GM21367 (cell line): ENCODE data around the gene ADGRF4.
A peak's percentile ranks its signal among the peaks of the same experiment; 100 is the strongest.

Experiments used
- ATAC-seq: cut with Tn5 transposase; IDR thresholded peaks from one replicate; pipeline ENCODE4 v1.9.1; 2021; ENCODE audit not compliant: unreplicated experiment

ADGRF4 gene

DNA sequence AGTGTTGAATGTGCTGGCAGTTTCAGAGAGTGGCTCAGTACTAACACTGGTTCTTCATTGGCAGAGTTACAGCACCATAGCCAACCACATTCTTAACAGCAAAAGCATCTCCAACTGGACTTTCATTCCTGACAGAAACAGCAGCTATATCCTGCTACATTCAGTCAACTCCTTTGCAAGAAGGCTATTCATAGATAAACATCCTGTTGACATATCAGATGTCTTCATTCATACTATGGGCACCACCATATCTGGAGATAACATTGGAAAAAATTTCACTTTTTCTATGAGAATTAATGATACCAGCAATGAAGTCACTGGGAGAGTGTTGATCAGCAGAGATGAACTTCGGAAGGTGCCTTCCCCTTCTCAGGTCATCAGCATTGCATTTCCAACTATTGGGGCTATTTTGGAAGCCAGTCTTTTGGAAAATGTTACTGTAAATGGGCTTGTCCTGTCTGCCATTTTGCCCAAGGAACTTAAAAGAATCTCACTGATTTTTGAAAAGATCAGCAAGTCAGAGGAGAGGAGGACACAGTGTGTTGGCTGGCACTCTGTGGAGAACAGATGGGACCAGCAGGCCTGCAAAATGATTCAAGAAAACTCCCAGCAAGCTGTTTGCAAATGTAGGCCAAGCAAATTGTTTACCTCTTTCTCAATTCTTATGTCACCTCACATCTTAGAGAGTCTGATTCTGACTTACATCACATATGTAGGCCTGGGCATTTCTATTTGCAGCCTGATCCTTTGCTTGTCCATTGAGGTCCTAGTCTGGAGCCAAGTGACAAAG is 17.0 kb upstream of the ADGRF4 start:
- no peak for ATAC-seq

DNA sequence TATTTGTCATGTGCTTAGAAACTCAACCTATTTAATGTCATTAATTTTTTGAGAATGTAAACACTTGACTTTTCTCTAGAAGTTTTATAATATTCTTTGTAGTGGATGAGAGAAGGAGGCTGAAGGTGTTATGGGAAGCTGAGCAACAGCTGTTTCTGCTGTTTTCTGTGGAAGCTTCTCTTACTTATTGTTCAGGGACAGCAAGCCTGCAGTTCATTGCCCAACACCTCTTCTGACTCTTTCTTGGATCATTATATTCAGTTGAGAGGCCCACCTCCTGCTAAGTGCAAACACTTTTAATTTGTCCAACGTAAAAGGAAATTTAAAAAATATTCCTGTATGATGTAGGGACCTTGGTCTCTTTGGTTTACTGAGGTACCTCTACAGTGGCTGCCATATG is 12.0 kb upstream of the ADGRF4 start:
- ATAC-seq, result no peak

DNA sequence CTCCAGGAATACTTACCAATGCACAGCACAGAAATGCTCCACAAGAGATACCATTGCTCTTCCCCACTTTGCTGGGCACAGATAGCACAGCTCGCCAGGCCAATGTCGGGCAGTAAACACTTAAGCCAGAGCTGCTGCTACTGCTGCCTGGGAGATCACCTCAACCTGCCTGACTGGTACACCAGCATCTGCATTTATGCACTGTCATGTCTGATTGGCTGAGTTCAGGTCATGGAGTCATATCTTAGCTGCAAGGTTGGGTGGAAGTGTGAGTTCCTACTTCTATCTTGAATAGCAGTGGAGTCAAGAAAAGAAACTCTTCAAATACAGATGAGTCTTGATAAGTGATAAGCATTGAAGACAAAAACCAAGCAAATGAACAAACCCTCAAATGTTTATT is 10.9 kb upstream of the ADGRF4 start:
- ATAC-seq, result no peak

DNA sequence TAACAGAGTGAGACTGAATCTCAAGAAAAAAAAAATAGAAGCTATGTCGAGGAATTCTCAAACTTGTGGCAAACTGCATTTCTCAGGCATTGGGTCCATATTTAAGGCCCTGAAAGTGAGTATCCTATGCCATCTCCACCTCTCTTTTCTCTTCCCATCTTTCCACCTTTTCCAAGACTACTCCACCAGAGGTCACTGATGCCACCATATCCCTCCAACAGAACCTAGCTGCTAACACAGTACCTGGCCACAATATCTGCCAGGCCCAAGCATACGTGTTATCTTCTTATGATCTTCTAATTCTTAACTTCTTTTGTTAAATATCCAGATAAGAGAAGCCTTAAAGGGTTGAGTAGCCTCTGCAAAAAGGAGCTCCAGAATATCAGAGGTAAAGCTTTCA is 8.2 kb upstream of the ADGRF4 start:
- ATAC-seq, result no peak

DNA sequence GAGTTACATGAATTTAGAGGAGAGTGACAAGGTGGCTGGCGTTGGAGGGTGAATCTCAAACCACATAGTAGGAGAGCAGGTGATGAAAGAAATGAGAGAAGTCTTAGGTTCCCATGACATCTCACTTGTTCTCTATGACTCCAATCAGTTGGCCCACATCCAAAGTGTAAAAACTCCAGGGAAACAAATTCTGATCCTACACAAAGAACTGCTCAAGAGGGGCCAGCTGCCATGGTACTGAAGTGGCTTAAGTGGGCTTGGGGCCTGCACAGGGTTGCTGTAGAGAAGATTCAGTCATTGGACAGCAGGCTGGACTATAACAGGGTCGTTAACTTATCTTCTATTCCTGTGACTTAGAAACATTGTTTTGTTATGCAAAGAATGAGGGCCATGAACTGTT is 7.6 kb upstream of the ADGRF4 start:
- no peak for ATAC-seq

DNA sequence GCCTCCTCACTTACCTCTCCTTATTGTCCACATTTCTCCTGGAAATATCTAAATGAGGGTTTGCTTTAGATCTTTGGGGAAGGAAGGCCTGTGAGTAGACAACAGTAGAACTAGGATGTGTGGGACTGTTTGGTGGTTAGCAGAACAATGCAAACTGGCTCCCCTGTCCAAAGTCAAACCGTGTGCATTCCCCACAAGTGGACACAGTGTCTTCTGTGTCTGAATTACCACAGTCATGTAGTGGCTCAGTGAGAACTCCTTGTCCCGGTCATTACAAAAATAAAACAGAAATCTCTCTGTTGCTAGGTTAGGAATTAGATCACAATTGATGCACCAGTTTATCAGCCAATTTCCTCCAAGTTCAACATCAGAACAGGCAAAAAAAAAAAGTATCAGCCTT is 455 bp upstream of the ADGRF4 start:
- ATAC-seq, result no peak

DNA sequence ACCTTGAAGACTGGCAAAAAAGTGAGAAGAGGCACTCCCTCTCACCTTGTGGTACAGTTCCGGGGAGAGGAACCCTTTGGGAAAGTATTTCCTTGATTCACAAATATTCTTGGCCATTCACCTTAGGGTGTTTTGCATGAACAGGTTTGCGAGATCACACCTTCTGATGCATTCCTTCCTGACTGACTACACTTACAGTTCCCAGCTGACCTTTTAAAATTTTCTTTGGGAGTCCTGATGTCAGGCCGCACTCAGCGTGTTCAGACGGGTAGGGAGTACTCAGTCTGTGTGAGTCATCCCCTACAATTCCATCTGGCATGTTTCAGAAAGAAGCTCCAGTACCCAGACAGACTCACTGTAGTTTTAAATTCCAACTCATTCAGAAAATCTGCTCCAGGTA is 1.7 kb downstream of the ADGRF4 start:
- ATAC-seq, result no peak

DNA sequence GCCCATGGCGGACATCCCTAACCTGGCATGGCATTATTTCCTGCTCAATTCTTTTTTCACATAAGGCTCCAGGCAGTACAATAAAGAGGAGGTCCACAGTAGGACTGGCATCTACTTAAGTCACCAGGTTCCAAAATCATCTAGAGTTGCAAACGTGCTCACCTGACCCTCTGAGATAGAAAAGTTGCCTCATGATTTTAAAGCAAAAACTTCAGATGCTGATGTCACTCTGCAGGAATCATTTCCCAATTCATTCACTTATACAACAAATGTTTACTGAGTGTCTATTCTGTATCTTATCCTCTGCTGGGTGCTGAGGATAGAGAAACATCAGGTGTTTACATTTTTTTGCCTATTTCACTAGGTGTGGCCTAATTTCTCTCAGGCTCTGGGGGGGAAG is 2.2 kb downstream of the ADGRF4 start:
- ATAC-seq, result no peak

DNA sequence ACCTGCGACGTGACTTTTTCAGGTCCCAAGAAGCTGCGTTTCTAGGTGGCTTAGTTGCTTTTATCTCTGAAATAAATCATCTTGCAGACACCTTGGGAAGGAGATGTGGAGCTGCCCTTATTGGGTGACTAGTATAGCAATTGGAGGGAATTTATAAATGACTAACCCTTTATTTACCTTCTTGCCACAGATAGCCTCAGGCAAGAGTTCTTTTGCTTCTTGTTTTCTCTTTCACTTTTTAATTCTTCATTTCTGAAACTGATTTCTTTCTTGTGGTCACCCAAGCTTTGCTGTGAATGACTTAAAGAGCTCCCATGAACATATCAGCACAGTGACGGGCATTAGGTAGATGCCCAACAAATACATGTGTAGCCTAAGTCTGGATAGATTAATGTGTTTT is 3.0 kb downstream of the ADGRF4 start:
- ATAC-seq, result peak; percentile 98

DNA sequence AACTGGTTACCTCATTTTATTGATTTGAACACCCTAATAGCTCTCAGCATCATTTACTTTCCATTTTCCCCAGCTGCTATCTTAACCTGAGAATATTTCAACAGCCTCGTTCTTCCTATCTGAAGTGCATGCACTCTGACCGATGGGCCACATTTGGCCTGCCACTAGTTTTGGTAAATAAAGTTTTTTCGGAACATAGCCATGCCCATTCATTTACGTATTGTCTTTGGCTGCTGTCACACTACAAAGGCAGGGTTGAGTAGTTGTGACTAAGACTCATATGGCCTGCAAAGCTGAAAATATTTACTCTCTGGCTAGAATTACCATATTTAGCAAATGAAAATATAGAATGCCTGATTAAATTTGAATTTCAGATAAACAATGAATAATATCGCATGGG is 10.8 kb downstream of the ADGRF4 start:
- no peak for ATAC-seq

DNA sequence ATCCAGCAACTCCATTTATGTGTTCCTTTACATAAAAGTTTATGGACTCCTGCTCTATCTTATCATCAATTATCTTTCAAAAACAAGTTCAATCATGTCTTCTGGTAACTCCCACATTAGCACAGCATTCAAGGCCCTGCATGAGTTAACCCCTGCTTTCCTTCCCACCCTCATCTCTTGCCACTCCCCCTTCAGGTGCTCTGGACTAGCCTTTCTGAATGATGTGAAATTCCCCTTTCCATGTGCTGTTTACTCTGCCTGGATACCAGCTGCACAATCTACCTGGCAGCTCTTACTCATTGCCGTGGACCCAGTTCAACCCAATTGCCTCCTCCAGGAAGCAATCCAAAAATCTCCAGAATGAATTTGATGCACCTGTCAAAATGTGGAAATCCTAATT is 11.9 kb downstream of the ADGRF4 start:
- no peak for ATAC-seq

DNA sequence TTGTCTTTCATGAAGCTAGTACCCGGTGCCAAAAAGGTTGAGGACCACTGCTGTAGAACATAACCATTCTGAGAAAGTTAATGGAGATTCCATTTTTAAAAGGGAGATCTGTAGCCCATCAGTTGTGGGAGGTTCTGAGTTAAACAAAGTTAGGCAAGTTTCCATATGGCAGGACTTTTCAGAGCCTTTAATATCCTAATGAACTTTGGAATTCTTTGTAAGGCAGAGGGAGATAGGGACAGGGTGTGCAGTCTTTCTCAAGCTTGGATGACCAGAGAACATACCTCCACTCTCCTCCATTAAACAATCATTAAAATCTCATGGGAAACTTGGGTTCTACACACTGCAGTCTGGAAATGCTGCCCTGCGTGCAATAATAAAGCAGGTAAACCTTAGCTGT is 14.8 kb downstream of the ADGRF4 start:
- no peak for ATAC-seq

DNA sequence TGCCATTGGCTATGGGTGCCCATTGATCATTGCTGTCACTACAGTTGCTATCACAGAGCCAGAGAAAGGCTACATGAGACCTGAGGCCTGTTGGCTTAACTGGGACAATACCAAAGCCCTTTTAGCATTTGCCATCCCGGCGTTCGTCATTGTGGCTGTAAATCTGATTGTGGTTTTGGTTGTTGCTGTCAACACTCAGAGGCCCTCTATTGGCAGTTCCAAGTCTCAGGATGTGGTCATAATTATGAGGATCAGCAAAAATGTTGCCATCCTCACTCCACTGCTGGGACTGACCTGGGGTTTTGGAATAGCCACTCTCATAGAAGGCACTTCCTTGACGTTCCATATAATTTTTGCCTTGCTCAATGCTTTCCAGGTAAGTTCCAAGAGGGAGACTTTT is 16.4 kb downstream of the ADGRF4 start:
- ATAC-seq, result no peak

DNA sequence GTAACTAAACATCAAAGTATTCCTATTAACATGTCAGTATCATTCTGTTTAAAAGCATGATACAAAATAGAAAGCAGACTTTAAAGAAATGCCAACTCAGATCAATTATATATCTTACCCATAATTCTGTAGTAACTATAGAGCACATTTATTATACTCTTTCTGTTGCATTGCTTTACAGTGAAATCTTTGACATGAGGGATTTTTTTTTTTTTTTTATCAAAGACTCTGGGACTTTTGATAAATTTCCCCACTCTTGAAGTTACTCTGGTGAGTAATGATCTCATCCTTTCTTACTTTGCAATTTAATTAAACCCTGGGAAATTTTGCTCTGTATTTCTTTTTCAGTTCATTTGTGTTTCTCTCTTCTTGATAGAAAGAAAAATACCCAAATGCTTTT is 17.4 kb downstream of the ADGRF4 start:
- ATAC-seq, result no peak

DNA sequence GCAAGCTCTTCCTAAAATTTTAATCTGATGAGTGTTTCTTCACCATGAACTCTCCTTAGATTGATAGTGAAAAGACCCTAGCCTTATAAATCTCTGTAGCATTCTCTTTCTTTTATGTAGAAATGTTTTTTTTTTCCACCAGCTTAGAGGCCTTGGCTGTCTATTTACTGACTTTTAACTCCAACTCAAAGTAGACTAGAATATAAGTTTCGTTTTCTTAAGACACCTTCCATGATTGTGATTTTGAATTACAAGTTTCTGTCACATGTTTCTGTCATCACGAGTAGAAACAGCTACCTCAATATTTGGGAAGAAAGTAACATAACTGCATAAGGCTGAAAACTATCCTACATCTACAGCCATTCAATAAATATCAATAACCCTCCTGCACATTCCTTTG is 17.8 kb downstream of the ADGRF4 start:
- ATAC-seq, result peak; percentile 62

DNA sequence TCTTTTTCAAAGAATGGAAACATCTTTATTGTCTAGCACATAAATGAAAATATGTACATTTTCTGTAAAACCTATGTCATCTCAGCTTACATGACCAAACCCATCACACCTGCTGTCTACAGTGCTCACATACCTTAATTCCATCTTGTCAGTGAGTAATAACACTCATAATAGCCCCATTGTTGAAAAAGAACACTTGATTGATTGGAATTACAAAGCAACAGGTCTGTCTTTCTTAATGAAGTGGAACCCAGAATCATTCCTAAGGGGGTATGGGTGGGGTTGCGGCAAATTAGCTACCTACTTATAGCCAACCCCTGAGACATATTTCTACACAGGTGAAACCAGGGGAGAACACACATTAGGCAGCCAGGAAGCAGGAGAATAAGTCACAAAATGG is 20.2 kb downstream of the ADGRF4 start:
- ATAC-seq, result no peak

DNA sequence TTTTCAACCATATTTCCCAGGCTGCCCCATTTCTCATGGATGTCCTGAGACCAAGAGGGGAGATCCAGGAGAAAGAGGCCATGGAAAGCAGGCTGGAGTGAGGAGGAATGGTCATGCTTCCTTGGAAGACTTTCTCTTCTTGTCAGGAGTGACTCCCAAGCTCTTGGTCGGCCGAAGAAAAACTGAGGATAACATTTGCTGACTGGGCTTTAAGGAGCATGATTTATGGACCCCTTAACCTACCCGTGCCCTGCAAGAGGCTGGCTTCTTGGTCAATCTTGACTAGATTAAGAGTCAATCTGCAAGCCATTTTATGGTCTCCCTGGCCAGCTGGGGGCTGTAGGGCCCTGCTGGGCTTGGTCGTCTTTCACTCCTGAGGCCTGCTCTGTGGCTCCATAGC is 22.8 kb downstream of the ADGRF4 start:
- ATAC-seq, result no peak

DNA sequence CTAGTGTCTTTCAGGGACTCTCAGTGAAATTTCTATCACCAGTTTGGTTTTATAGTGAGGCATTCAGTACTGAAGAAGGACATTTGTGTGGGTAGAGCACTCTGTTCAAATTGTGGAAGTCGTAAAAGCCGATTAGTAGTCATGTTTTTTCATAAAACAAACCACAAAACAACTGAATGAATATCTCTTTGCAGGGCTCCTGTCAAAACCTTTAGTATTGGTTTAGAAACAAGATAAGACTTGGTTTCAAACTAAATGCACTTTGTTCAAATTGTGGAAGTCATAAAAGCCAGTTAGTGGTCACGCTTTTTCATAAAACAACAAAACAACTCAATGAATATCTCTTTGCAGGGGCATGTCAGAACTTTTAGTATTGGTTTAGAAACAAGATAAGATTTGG is 23.8 kb downstream of the ADGRF4 start:
- ATAC-seq, result peak; percentile 71

DNA sequence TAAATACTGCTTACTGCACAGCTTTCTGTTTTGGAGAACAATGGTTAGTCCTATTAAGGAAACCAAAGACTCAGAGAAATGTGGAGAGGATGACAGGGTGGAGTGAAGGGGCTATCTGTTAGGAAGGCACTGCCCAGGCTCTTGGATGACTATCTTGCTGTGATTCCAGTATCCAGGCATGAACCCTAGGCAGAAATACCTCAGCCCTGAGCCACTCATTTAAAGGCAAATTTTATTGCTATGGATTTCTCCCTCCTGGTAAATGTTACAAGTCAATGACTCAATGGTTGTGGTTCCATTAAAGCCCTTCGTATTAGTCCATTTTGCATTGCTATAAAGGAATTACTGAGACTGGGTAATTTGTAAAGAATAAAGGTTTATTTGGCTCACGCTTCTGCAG is 25.9 kb downstream of the ADGRF4 start:
- ATAC-seq, result no peak

DNA sequence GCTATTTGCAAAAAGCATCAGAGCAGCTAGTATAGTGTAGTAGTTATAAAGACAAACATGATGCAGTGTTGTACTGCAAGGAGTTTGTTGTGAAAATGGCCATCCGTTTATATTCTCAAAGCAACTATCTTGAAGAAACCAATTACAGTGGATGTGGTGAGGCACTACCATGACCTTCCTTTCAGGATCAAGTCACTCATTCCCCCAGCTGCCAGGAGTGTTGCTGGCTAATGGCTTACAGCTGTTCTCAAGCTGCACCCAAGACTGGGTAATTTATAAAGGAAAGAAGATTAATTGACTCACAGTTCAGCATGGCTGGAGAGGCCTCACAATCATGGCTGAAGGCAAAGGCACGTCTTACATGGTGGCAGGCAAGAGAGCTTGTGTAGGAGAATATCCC is 29.0 kb downstream of the ADGRF4 start:
- ATAC-seq, result no peak

DNA sequence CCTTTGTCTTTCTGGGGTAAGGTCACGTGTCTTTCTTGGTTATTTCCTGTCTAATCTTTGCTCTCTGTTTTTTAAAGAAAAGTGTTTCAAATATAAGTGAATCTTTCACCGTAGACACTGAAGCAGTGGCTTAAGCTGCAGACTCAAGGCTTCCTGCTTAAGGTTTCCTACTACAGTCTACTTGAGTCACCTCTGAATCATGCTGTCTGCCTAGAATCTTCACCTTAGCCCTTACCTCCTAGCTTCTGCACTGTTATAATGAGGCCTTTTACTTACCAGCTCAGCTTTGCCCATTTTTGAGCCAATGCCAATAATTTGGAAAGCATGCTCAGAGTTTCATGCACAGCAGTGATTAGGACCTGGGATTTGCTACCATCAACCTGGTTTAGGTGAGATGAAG is 30.6 kb downstream of the ADGRF4 start:
- no peak for ATAC-seq

DNA sequence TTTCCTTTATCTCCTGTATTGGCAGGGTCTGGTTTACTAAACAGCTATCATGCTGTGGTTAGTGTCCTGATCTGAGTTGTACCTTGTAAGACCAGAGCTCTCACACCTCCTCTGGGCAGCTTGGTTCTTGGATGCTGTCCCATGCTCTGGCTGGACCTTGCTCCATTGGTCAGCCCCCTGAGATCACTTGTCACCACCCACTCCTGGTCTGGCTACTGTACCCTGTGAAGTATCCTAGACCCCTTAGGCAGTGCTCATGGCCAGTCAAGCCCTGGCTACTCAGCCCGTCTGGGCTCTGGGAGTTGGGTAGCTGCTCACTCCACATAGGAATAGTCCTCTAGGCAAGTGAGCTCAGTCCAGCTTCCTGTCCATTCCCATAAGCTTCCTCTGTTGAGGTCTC is 31.1 kb downstream of the ADGRF4 start:
- no peak for ATAC-seq

DNA sequence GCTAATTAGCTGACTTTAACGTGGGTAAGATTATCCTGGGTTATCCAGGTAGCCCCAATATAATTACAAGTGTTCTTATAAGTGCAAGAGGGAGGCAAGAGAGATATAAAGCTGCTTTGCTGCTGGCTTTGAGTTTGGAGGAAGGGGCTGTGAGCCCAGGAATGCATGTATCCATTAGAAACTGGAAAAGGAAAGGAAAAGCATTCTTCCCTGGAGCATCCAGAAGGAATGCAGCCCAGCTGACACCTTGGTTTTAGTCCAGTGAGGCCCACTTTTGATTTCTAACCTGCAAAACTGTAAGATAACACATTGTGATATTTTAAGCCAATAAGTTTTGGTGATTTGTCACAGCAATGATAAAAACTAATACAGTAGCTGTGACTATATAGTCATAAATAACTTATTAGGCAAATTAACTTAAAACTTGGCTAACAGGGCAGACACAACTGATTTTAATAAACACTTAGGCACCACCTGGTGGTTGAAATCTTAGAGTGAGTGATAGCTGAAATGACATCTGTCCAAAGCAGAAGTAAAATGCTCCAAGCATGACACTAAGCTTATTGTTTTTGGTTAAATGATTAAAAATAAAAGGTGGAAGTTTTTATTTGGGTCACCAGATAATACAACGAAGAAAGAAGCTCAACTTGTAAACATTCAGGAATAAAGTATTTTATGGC is 35.6 kb downstream of the ADGRF4 start:
- peak; percentile 53 for ATAC-seq
